HepG2 (cell line): ENCODE results near the gene PLEKHH3. TPM values are rescaled to one million over a fixed set of nuclear protein-coding genes. Genes with fewer than 3 reads are reported as not detected.

ENCODE experiments used
- AGO2 ChIP-seq: fragments of 200-400 bp; formaldehyde crosslinking; optimal IDR thresholded peaks from 2 replicates; pipeline ENCODE3; 2017; ENCODE audit warnings: mild to moderate bottlenecking, low read depth, low read length, moderate library complexity
- ARID4A ChIP-seq: sonication (generic); formaldehyde crosslinking; IDR thresholded peaks from 2 replicates; pipeline ENCODE4 v1.5.0; 2020; ENCODE audit warnings: mild to moderate bottlenecking, missing genetic modification reagents, borderline replicate concordance
- FOXO4 ChIP-seq: sonication (generic); formaldehyde crosslinking; conservative IDR thresholded peaks from 2 replicates; pipeline ENCODE4 v1.8.1; 2023; ENCODE audit warnings: missing genetic modification reagents
- HES4 ChIP-seq: sonication (generic); formaldehyde crosslinking; IDR thresholded peaks from 2 replicates; pipeline ENCODE4 v1.9.0; 2021; ENCODE audit warnings: mild to moderate bottlenecking, missing genetic modification reagents, borderline replicate concordance
- MEF2D ChIP-seq: sonication (generic); formaldehyde crosslinking; IDR thresholded peaks from 2 replicates; pipeline ENCODE4 v1.5.1; 2020; ENCODE audit warnings: mild to moderate bottlenecking, missing genetic modification reagents
- MXD4 ChIP-seq: IDR thresholded peaks from 2 replicates; pipeline ENCODE4 v1.6.1; 2016; ENCODE audit warnings: mild to moderate bottlenecking, missing biosample characterization, missing genetic modification reagents
- SMAD3 ChIP-seq: sonication (generic); formaldehyde crosslinking; IDR thresholded peaks from 2 replicates; pipeline ENCODE4 v1.4.0; 2020; ENCODE audit warnings: missing genetic modification reagents
- SP4 ChIP-seq: sonication (generic); formaldehyde crosslinking; IDR thresholded peaks from 2 replicates; pipeline ENCODE4 v1.8.1; 2023; ENCODE audit warnings: mild to moderate bottlenecking, missing genetic modification reagents
- TP53 ChIP-seq: sonication (generic); formaldehyde crosslinking; conservative IDR thresholded peaks from 2 replicates; pipeline ENCODE4 v1.4.0; 2020; ENCODE audit warnings: missing genetic modification reagents
- ZBTB20 ChIP-seq: sonication (generic); formaldehyde crosslinking; IDR thresholded peaks from 2 replicates; pipeline ENCODE4 v1.8.1; 2023; ENCODE audit warnings: missing genetic modification reagents, low read depth, mild to moderate bottlenecking, borderline replicate concordance
- ZBTB21 ChIP-seq: sonication (generic); formaldehyde crosslinking; IDR thresholded peaks from 2 replicates; pipeline ENCODE4 v1.4.0; 2020; ENCODE audit warnings: missing genetic modification reagents
- ZBTB8A ChIP-seq: sonication (generic); formaldehyde crosslinking; IDR thresholded peaks from 2 replicates; pipeline ENCODE4 v1.4.0; 2020; ENCODE audit warnings: mild to moderate bottlenecking, low read depth, missing genetic modification reagents, borderline replicate concordance
- ZNF687 ChIP-seq: sonication (generic); formaldehyde crosslinking; IDR thresholded peaks from 2 replicates; pipeline ENCODE4 v1.5.1; 2020; ENCODE audit warnings: mild to moderate bottlenecking, missing genetic modification reagents, moderate library complexity
- ZNF784 ChIP-seq: sonication (generic); formaldehyde crosslinking; IDR thresholded peaks from 2 replicates; pipeline ENCODE4 v1.5.1; 2020; ENCODE audit warnings: missing genetic modification reagents, mild to moderate bottlenecking, borderline replicate concordance
- polyA plus RNA-seq, 8 experiments: library from polyadenylated mRNA; depleted of rRNA in 3 of 8; stranded (reverse) in 7 of 8; unstranded in 1 of 8; fragments of >200 nt; fragmentation: Illumina TruSeq in 4 of 8; extraction: Trizol in 4 of 8; gene quantifications; 2 replicates each; pipeline versions ENCODE4 v1.2.1 to v1.2.3, GENCODE V29; 2011 to 2016; ENCODE audit warnings: low read depth in 4 of 8, missing spikeins in 1 of 8, mixed read lengths in 1 of 8; ENCODE audit not compliant: insufficient read depth in 1 of 8
- total RNA-seq, 5 experiments: library from RNA; depleted of rRNA; stranded (reverse); fragments of >200 nt; fragmentation: Illumina TruSeq; extraction: Trizol; gene quantifications; 2 replicates each; pipeline ENCODE4 v1.2.3, GENCODE V29; 2016; ENCODE audit warnings: low read depth in 1 of 5

Gene PLEKHH3
- total and polyA plus RNA-seq, 2 of the 13 experiments (the other 11 are each of a cell fraction or from before 2014, with no cell fraction given), result 6.0 to 19.9 TPM

- TF ChIP-seq AGO2 (peak; percentile 38), ZBTB21 (CRISPR knock-in tag) (peak; percentile 34; the same call in 1 of the 2 replicates), ZNF784 (peak; percentile 70; the same call in 1 of the 2 replicates), ZNF687 (peak; percentile 95), MEF2D (peak; percentile 81), TP53 (CRISPR knock-in tag) (0 out of 2 replicates have a peak, but pooled peaks have one; percentile 14), ZBTB20 (CRISPR knock-in tag) (peak; percentile 71; the same call in 1 of the 2 replicates), SMAD3 (CRISPR knock-in tag) (peak; percentile 35; the same call in 1 of the 2 replicates), ZBTB8A (0 out of 2 replicates have a peak, but pooled peaks have one; percentile 12), SP4 (peak; percentile 82), MXD4 (CRISPR knock-in tag) (peak; percentile 76; the same call in 1 of the 2 replicates), ARID4A (peak; percentile 81; the same call in 1 of the 2 replicates), FOXO4 (CRISPR knock-in tag) (no peak), HES4 (peak; percentile 94)
Observed at GRCh38 chr17:42659079-42659931, 17.5 kb downstream of the PLEKHH3 start, which contains the start of gene TUBG2 (continued).
